T-cell (primary cell): ENCODE data around the gene CYSLTR2. TPM values are rescaled to one million over a fixed set of nuclear protein-coding genes. Genes with fewer than 3 reads are reported as not detected.

ENCODE experiments used
- ATAC-seq, 4 experiments: fragments of 200-7000 bp in 3 of 4; fragments of 150-1000 bp in 1 of 4; cut with Tn5 transposase; replicated peaks in 1 of 4; 1 replicate in 3 of 4; 2 replicates in 1 of 4; pipeline ENCODE4 v1.10.0; 2021; ENCODE audit warnings: moderate library complexity in 3 of 4, mild to moderate bottlenecking in 2 of 4, moderate number of reproducible peaks in 1 of 4
- CTCF ChIA-PET, 2 donors: fragments of 300-600 bp; sonication (Branson Sonifier 250); formaldehyde crosslinking; loops; one replicate each; lab custom pipeline; 2022; ENCODE audit warnings: antibody characterized with exemption in 2 of 2; lab: Charles Lee
- POLR2A ChIA-PET, 2 donors: fragments of 300-600 bp; sonication (Branson Sonifier 250); formaldehyde crosslinking; loops; one replicate each; lab custom pipeline; 2022; ENCODE audit warnings: antibody characterized with exemption in 2 of 2; lab: Charles Lee
- DNase-seq, 35 experiments: peaks; one replicate each; pipeline versions ENCODE4 v3.0.0 to v3.0.0-alpha.2; 2013 to 2023
- H3K27ac ChIP-seq: one replicate; pipeline ENCODE4 v1.5.1; 2013; ENCODE audit warnings: low read length
- H3K27me3 ChIP-seq, 2 experiments: replicated peaks in 1 of 2; 1 replicate in 1 of 2; 2 replicates in 1 of 2; pipeline versions ENCODE4 v1.6.1 to v1.7.0; 2013; ENCODE audit warnings: low read length in 1 of 2, mixed read lengths in 1 of 2; ENCODE audit not compliant: control insufficient read depth in 2 of 2, insufficient read depth in 2 of 2; ENCODE audit errors: extremely low read depth in 1 of 2
- H3K36me3 ChIP-seq, 2 donors: 1 replicate in 1 of 2; 2 replicates in 1 of 2; pipeline versions ENCODE4 v1.6.1 to v1.7.0; 2013; ENCODE audit warnings: low read length in 1 of 2; ENCODE audit not compliant: control insufficient read depth in 2 of 2, insufficient read depth in 1 of 2; ENCODE audit errors: extremely low read depth in 1 of 2
- H3K4me1 ChIP-seq, 2 experiments: 1 replicate in 1 of 2; 2 replicates in 1 of 2; pipeline versions ENCODE4 v1.6.1 to v1.7.0; 2013; ENCODE audit warnings: low read length in 2 of 2, mixed read lengths in 1 of 2; ENCODE audit not compliant: insufficient read depth in 2 of 2, control insufficient read depth in 1 of 2; ENCODE audit errors: extremely low read depth in 1 of 2
- H3K4me3 ChIP-seq, 2 donors: 1 replicate in 1 of 2; 2 replicates in 1 of 2; pipeline versions ENCODE4 v1.5.1 to v1.7.0; 2013; ENCODE audit warnings: mild to moderate bottlenecking in 2 of 2, low read length in 1 of 2, moderate library complexity in 1 of 2; ENCODE audit not compliant: control insufficient read depth in 1 of 2; ENCODE audit errors: extremely low read depth in 1 of 2
- H3K9me3 ChIP-seq: 2 replicates; pipeline ENCODE4 v1.7.0; 2013
- H3K27ac Mint-ChIP-seq, 2 donors: one replicate each; pipeline ENCODE4 v1.8.0; 2020 to 2021; ENCODE audit warnings: mild to moderate bottlenecking in 2 of 2, mixed read lengths in 2 of 2
- H3K27me3 Mint-ChIP-seq, 2 donors: one replicate each; pipeline ENCODE4 v1.8.0; 2021 to 2022; ENCODE audit warnings: mixed read lengths in 2 of 2
- H3K36me3 Mint-ChIP-seq: one replicate; pipeline ENCODE4 v1.8.0; 2021; ENCODE audit warnings: mixed read lengths
- H3K4me1 Mint-ChIP-seq, 3 donors: one replicate each; pipeline ENCODE4 v1.8.0; 2020 to 2022; ENCODE audit warnings: mixed read lengths in 3 of 3, mild to moderate bottlenecking in 1 of 3
- H3K4me3 Mint-ChIP-seq, 3 donors: one replicate each; pipeline ENCODE4 v1.8.0; 2020 to 2022; ENCODE audit warnings: mild to moderate bottlenecking in 3 of 3, mixed read lengths in 3 of 3, moderate library complexity in 3 of 3
- H3K9me3 Mint-ChIP-seq, 3 donors: one replicate each; pipeline ENCODE4 v1.8.0; 2020 to 2022; ENCODE audit warnings: mixed read lengths in 3 of 3
- WGBS: methylation state at CpG from one replicate; pipeline ENCODE4 v1.1.5; 2013; ENCODE audit warnings: missing lambda C conversion rate; ENCODE audit not compliant: insufficient coverage; 5-methylcytosine and 5-hydroxymethylcytosine counted together
- total RNA-seq, 35 experiments: library from RNA in 6 of 35; stranded (reverse) in 6 of 35; fragments of 120-200 nt in 1 of 35; gene quantifications; one replicate each; pipeline versions ENCODE4 v1.2.1 to v1.2.4 and lab custom pipeline; 2013 to 2026

The CYSLTR2 gene
- total RNA-seq, 5 donors from 2014 or later (not counting 1 experiment from before 2014, with no cell fraction given), result 1.7 to 6.2 (median 2.9) TPM

- no CpG with 5 or more reads among the region's 3 CpGs for WGBS
- Histone ChIP-seq H3K27ac (no peak overlapping the region), H3K27me3 (no peaks in the 10 kb centered on the region), H3K9me3 (no peaks in the 10 kb centered on the region), H3K36me3 (no peaks in the 10 kb centered on the region), H3K4me3 (no peak overlapping the region), H3K4me1 (no peaks in the 10 kb centered on the region)
- Mint-ChIP-seq H3K36me3 (no peaks in the 10 kb centered on the region), H3K4me3 (no peak overlapping the region), H3K4me1 (peaks cover 10 to 15% (median 12%) of the 10 kb centered on the region in 3 donors), H3K9me3 (no peaks in the 10 kb centered on the region), H3K27me3 (peaks cover 1 to 3% of the 10 kb centered on the region in 2 donors), H3K27ac (no peak overlapping the region)
- ChIA-PET CTCF (no interaction called here), POLR2A (no interaction called here)
- ATAC-seq (no peak), DNase-seq (no peak)
Observed at GRCh38 chr13:48645845-48646244, 7.9 kb upstream of the CYSLTR2 start.

- H3K27me3 ChIP-seq, result no peaks in the 10 kb centered on the region
- CTCF ChIA-PET, result no interaction called here
- no peak for DNase-seq
- POLR2A ChIA-PET, result interaction anchor here in 1 of 2 donors (0.7 kb wide), 2 partner anchors 11 to 807 kb away, joined by 3 read pairs; no protein-coding TSS in a partner anchor
- H3K9me3 ChIP-seq, result no peaks in the 10 kb centered on the region
- H3K27ac ChIP-seq, result no peak overlapping the region
- no peak for ATAC-seq
- no peak overlapping the region for H3K27ac Mint-ChIP-seq
- peaks cover 1 to 3% of the 10 kb centered on the region in 2 donors for H3K27me3 Mint-ChIP-seq
- no peak overlapping the region for H3K4me3 ChIP-seq
- no peaks in the 10 kb centered on the region for H3K36me3 ChIP-seq
- H3K36me3 Mint-ChIP-seq, result no peaks in the 10 kb centered on the region
- no peak overlapping the region for H3K4me3 Mint-ChIP-seq
- H3K4me1 Mint-ChIP-seq, result peaks cover 10 to 15% (median 12%) of the 10 kb centered on the region in 3 donors
- H3K4me1 ChIP-seq, result no peaks in the 10 kb centered on the region
- no peaks in the 10 kb centered on the region for H3K9me3 Mint-ChIP-seq
- whole genome bisulfite sequencing, result 83% methylated on average over 2 of the region's 3 CpGs
Observed at GRCh38 chr13:48646791-48647190, 6.9 kb upstream of the CYSLTR2 start.

- no peak overlapping the region for H3K4me3 ChIP-seq
- CTCF ChIA-PET, result no interaction called here
- H3K27ac Mint-ChIP-seq, result no peak overlapping the region
- H3K36me3 ChIP-seq, result no peaks in the 10 kb centered on the region
- H3K4me1 ChIP-seq, result peaks cover 0 to 4% of the 10 kb centered on the region in 2 experiments
- POLR2A ChIA-PET, result interaction anchor here in 1 of 2 donors (0.7 kb wide), 1 partner anchor 807 kb away, joined by 3 read pairs; no protein-coding TSS in a partner anchor
- H3K4me1 Mint-ChIP-seq, result peaks cover 15 to 22% (median 20%) of the 10 kb centered on the region in 3 donors
- no peak overlapping the region for H3K27ac ChIP-seq
- no peaks in the 10 kb centered on the region for H3K27me3 ChIP-seq
- no peak for DNase-seq
- no peaks in the 10 kb centered on the region for H3K36me3 Mint-ChIP-seq
- ATAC-seq, result no peak
- H3K27me3 Mint-ChIP-seq, result peaks cover 1 to 3% of the 10 kb centered on the region in 2 donors
- no CpG with 5 or more reads among the region's 2 CpGs for WGBS
- H3K9me3 ChIP-seq, result no peaks in the 10 kb centered on the region
- no peak overlapping the region for H3K4me3 Mint-ChIP-seq
- no peaks in the 10 kb centered on the region for H3K9me3 Mint-ChIP-seq
Observed at GRCh38 chr13:48647625-48648024, 6.1 kb upstream of the CYSLTR2 start.

- WGBS, result 33% methylated on average over 1 of the region's 2 CpGs
- Mint-ChIP-seq H3K36me3 (no peaks in the 10 kb centered on the region), H3K27me3 (peaks cover 1 to 3% of the 10 kb centered on the region in 2 donors), H3K9me3 (no peaks in the 10 kb centered on the region), H3K4me3 (no peak overlapping the region), H3K4me1 (peaks cover 24 to 30% (median 28%) of the 10 kb centered on the region in 3 donors), H3K27ac (no peak overlapping the region)
- no peaks in the 10 kb centered on the region for H3K36me3 ChIP-seq
- DNase-seq, result no peak
- ChIA-PET POLR2A (no interaction called here), CTCF (interaction anchor here in 1 of 2 donors (0.7 kb wide), 1 partner anchor 302 kb away, joined by 3 read pairs; no protein-coding TSS in a partner anchor)
- no peak for ATAC-seq
- H3K4me1 ChIP-seq, result peaks cover 7 to 11% of the 10 kb centered on the region in 2 experiments
- no peaks in the 10 kb centered on the region for H3K9me3 ChIP-seq
- H3K27ac ChIP-seq, result no peak overlapping the region
- no peak overlapping the region for H3K4me3 ChIP-seq
- H3K27me3 ChIP-seq, result no peaks in the 10 kb centered on the region
Observed at GRCh38 chr13:48648446-48648845, 5.3 kb upstream of the CYSLTR2 start.

- H3K4me1 ChIP-seq, result peaks cover 13 to 23% of the 10 kb centered on the region in 2 experiments
- Mint-ChIP-seq H3K9me3 (no peaks in the 10 kb centered on the region), H3K4me1 (peaks cover 48 to 60% (median 58%) of the 10 kb centered on the region in 3 donors), H3K36me3 (no peaks in the 10 kb centered on the region), H3K27me3 (no peaks in the 10 kb centered on the region), H3K27ac (peak overlapping the region; percentile 94 to 97), H3K4me3 (peak overlapping the region; percentile 74 to 85 (median 83))
- CTCF ChIA-PET, result no interaction called here
- H3K4me3 ChIP-seq, result no peak overlapping the region
- DNase-seq (no peak), ATAC-seq (peak in 1 of 4 experiments; percentile 1)
- H3K27ac ChIP-seq, result peak overlapping the region; percentile 94
- POLR2A ChIA-PET, result interaction anchor here in 1 of 2 donors (0.9 to 1.1 kb wide), 2 partner anchors 21 to 329 kb away, joined by 3 to 9 read pairs; no protein-coding TSS in a partner anchor
- no peaks in the 10 kb centered on the region for H3K9me3 ChIP-seq
- 74% methylated on average over 3 of the region's 3 CpGs for WGBS
- H3K27me3 ChIP-seq, result no peaks in the 10 kb centered on the region
- H3K36me3 ChIP-seq, result no peaks in the 10 kb centered on the region
Observed at GRCh38 chr13:48652851-48653471, 768 bp upstream of the CYSLTR2 start.

GRCh38 chr13:48654511-48654910 is 782 bp downstream of the CYSLTR2 start:
- Mint-ChIP-seq H3K4me3 (peak overlapping the region; percentile 74 to 85 (median 83)), H3K27ac (peak overlapping the region in 1 of 2 donors; percentile 97), H3K36me3 (no peaks in the 10 kb centered on the region), H3K27me3 (no peaks in the 10 kb centered on the region), H3K9me3 (no peaks in the 10 kb centered on the region), H3K4me1 (peaks cover 49 to 65% (median 55%) of the 10 kb centered on the region in 3 donors)
- no peaks in the 10 kb centered on the region for H3K36me3 ChIP-seq
- ChIA-PET POLR2A (interaction anchor here in 1 of 2 donors (0.6 kb wide), 1 partner anchor 311 kb away, joined by 4 read pairs; no protein-coding TSS in a partner anchor), CTCF (interaction anchor here in 1 of 2 donors (0.6 kb wide), 1 partner anchor 129 kb away, joined by 5 read pairs; no protein-coding TSS in a partner anchor)
- no peaks in the 10 kb centered on the region for H3K9me3 ChIP-seq
- peaks cover 13 to 23% of the 10 kb centered on the region in 2 experiments for H3K4me1 ChIP-seq
- ATAC-seq, result no peak
- no peaks in the 10 kb centered on the region for H3K27me3 ChIP-seq
- H3K4me3 ChIP-seq, result peak overlapping the region in 1 of 2 donors; percentile 46
- H3K27ac ChIP-seq, result no peak overlapping the region
- WGBS, result no CpG with 5 or more reads among the region's 1 CpG
- no peak for DNase-seq
